Breast epithelium (tissue), 4 donors: ENCODE data around the gene CASP3. TPM values are rescaled to one million over a fixed set of nuclear protein-coding genes. Genes with fewer than 3 reads are reported as not detected.
"Not testable (repeated sequence)": the region's sequence is repeated elsewhere in the genome, so short reads cannot be mapped to it uniquely, and the experiment has no call there.

Experiments
- DNase-seq, 2 donors: peaks; one replicate each; pipeline ENCODE4 v3.0.0-alpha.2; 2019; ENCODE audit warnings: low spot score in 2 of 2
- H3K27ac ChIP-seq, 2 donors: fragments of 200-600 bp; sonication (generic) in 1 of 2; one replicate each; pipeline ENCODE4 v1.5.1; 2016 to 2019; ENCODE audit warnings: mild to moderate bottlenecking in 1 of 2
- H3K27me3 ChIP-seq, 2 donors: fragments of 200-600 bp; sonication (generic) in 1 of 2; one replicate each; pipeline versions ENCODE4 v1.5.1 to v1.6.0; 2017 to 2019; ENCODE audit warnings: control low read depth in 1 of 2, mild to moderate bottlenecking in 1 of 2
- H3K36me3 ChIP-seq: fragments of 200-600 bp; one replicate; pipeline ENCODE4 v1.5.1; 2019
- H3K4me1 ChIP-seq, 2 donors: fragments of 200-600 bp; sonication (generic); one replicate each; pipeline ENCODE4 v1.5.1; 2016 to 2019; ENCODE audit warnings: control low read depth in 1 of 2
- H3K4me3 ChIP-seq, 3 donors: fragments of 200-600 bp; sonication (generic); 1 replicate in 2 of 3; 2 replicates in 1 of 3; pipeline ENCODE4 v1.5.1; 2016 to 2019; ENCODE audit warnings: mild to moderate bottlenecking in 3 of 3, moderate library complexity in 2 of 3
- H3K9me3 ChIP-seq, 2 donors: fragments of 200-600 bp; sonication (generic) in 1 of 2; one replicate each; pipeline ENCODE4 v1.5.1; 2016 to 2019; ENCODE audit warnings: control low read depth in 1 of 2
- CTCF ChIP-seq, 3 donors: fragments of 450-650 bp; IDR thresholded peaks; one replicate each; pipeline ENCODE4 v1.5.1; 2016 to 2017; ENCODE audit warnings: antibody characterized with exemption in 3 of 3, mild to moderate bottlenecking in 3 of 3, moderate library complexity in 3 of 3
- POLR2A ChIP-seq: fragments of 450-650 bp; IDR thresholded peaks from one replicate; pipeline ENCODE4 v1.6.1; 2016; ENCODE audit warnings: antibody characterized with exemption, mild to moderate bottlenecking, moderate library complexity
- POLR2AphosphoS5 ChIP-seq, 3 donors: sonication (generic); formaldehyde crosslinking; IDR thresholded peaks; one replicate each; pipeline ENCODE4 v1.6.1; 2017; ENCODE audit warnings: antibody characterized with exemption in 3 of 3
- intact Hi-C: fragments of 100-400 bp; cut with DNase I; formaldehyde crosslinking; loops from one replicate; pipeline ENCODE4 v1.15.1; 2023; ENCODE audit warnings: low total_unique reads
- total RNA-seq, 3 donors: library from RNA; depleted of rRNA; stranded (reverse); fragments of >200 nt; gene quantifications; one replicate each; pipeline ENCODE4 v1.1.0, GENCODE V29; 2016

Gene CASP3
- total RNA-seq, 3 donors from 2014 or later = 16.4 to 20.9 (median 16.6) TPM

DNA sequence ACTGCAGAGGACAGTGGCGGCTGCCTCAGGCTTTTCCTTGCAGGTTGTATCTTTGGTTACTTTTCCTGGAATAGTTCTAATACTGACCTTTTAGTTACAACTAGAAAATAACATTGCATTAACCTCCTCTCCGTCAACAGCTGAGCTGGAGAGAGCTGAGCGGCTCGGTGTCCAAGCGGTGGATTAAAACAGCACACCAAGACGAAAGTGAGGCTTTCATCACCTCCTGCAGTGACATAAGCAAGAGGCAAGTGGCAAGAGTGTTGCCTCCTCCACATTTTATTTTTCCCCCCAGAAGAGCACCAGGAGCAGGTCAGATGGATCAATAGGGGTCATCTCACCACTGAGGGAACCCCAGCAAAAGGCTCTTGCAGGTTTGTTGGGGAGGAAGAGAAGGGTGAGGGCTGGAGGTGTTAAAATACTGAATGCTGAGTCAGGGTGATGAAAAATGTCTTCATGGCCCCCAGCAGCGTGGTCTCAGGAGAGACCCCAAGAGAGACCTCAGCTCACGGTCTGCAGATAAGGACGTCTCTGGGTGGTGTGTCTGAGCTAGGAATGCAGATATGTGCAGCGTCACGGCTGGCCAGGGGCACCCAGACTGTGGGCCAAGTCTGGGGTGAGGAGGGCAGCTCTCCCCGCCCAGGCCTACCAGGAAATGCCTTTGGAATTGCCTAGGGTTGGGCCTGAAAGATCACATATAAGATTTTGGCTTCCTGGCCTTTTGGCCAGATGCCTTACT, 50.3 kb downstream of the CASP3 start:
- TF ChIP-seq POLR2A (no peak), CTCF (IDR thresholded peaks at IDR 0.05) (no peak), POLR2AphosphoS5 (IDR thresholded peaks at IDR 0.05) (no peak)
- H3K27ac ChIP-seq = no peak overlapping the region
- peaks cover 2 to 5% of the 10 kb centered on the region in 2 donors for H3K9me3 ChIP-seq
- no peaks in the 10 kb centered on the region for H3K36me3 ChIP-seq
- no peaks in the 10 kb centered on the region for H3K27me3 ChIP-seq
- intact Hi-C loops = no loop called here
- H3K4me3 ChIP-seq = no peak overlapping the region
- no peak for DNase-seq
- H3K4me1 ChIP-seq = no peaks in the 10 kb centered on the region

GRCh38 chr4:184596617-184597185, 52.5 kb downstream of the CASP3 start:
- Histone ChIP-seq H3K4me3 (no peak overlapping the region), H3K4me1 (no peaks in the 10 kb centered on the region), H3K27me3 (no peaks in the 10 kb centered on the region), H3K9me3 (no peaks in the 10 kb centered on the region), H3K27ac (no peak overlapping the region), H3K36me3 (no peaks in the 10 kb centered on the region)
- TF ChIP-seq CTCF (IDR thresholded peaks at IDR 0.05) (no peak), POLR2A (no peak), POLR2AphosphoS5 (IDR thresholded peaks at IDR 0.05) (no peak)
- intact Hi-C loops = loop anchor here (1.0 kb wide), 1 partner anchor 10 kb away; no protein-coding TSS in a partner anchor
- no peak for DNase-seq

- no peaks in the 10 kb centered on the region for H3K4me1 ChIP-seq
- no peak overlapping the region for H3K4me3 ChIP-seq
- intact Hi-C loops = no loop called here
- H3K36me3 ChIP-seq = no peaks in the 10 kb centered on the region
- no peak for DNase-seq
- H3K27ac ChIP-seq = no peak overlapping the region
- H3K9me3 ChIP-seq = no peaks in the 10 kb centered on the region
- no peak for TF ChIP-seq POLR2AphosphoS5 (IDR thresholded peaks at IDR 0.05)
- no peak for TF ChIP-seq CTCF (IDR thresholded peaks at IDR 0.05)
- TF ChIP-seq POLR2A = no peak
- no peaks in the 10 kb centered on the region for H3K27me3 ChIP-seq
Measured at GRCh38 chr4:184596044-184596616, 53.1 kb downstream of the CASP3 start.

DNA sequence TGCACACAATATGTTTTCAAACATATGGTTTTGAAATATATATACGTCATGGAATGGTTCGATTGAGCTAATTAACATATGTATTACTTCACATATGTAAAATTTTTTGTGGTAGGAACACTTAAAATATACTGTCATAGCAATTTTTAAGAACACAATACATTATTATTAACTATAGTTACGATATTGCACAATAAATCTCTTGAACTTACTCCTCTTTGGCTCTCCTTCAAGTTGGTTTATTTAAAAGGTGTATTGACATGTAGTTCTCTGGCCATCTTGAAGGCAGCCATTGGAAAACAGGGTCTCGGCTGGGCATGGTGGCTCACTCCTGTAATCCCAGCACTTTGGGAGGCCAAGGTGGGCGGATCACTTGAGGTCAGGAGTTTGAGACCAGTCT, 53.8 kb downstream of the CASP3 start:
- no peak for DNase-seq
- H3K4me3 ChIP-seq = no peak overlapping the region
- TF ChIP-seq POLR2A = no peak
- no peak for TF ChIP-seq POLR2AphosphoS5 (IDR thresholded peaks at IDR 0.05)
- no peak for TF ChIP-seq CTCF (IDR thresholded peaks at IDR 0.05)
- no peak overlapping the region for H3K27ac ChIP-seq
- H3K9me3 ChIP-seq = no peaks in the 10 kb centered on the region
- intact Hi-C loops = no loop called here
- H3K27me3 ChIP-seq = no peaks in the 10 kb centered on the region
- H3K36me3 ChIP-seq = no peaks in the 10 kb centered on the region
- H3K4me1 ChIP-seq = no peaks in the 10 kb centered on the region

GRCh38 chr4:184593461-184593860, 55.8 kb downstream of the CASP3 start:
- Histone ChIP-seq H3K9me3 (no peaks in the 10 kb centered on the region), H3K36me3 (no peaks in the 10 kb centered on the region), H3K27ac (no peak overlapping the region), H3K4me1 (no peaks in the 10 kb centered on the region), H3K27me3 (no peaks in the 10 kb centered on the region), H3K4me3 (no peak overlapping the region)
- TF ChIP-seq POLR2AphosphoS5 (IDR thresholded peaks at IDR 0.05) (no peak), POLR2A (no peak), CTCF (IDR thresholded peaks at IDR 0.05) (no peak)
- intact Hi-C loops = no loop called here
- DNase-seq = no peak

DNA sequence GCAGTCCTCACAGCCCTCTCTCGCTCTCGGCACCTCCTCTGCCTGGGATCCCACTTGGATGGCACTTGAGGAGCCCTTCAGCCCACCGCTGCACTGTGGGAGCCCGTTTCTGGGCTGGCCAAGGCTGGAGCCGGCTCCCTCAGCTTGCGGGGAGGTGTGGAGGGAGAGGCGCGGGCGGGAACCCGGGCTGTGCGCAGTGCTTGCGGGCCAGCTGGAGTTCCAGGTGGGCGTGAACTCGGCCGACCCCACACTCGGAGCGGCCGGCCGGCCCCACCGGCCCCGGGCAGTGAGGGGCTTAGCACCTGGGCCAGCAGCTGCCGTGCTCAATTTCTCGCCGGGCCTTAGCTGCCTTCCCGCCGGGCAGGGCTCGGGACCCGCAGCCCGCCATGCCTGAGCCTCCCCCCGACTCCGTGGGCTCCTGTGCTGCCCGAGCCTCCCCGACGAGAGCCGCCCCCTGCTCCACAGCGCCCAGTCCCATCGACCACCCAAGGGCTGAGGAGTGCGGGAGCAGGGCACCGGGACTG, 57.4 kb downstream of the CASP3 start:
- H3K27me3 ChIP-seq, H3K4me1 ChIP-seq, DNase-seq, H3K9me3 ChIP-seq, H3K27ac ChIP-seq, intact Hi-C loops, H3K4me3 ChIP-seq, H3K36me3 ChIP-seq: not testable (repeated sequence)
